Smooth muscle cell (in vitro differentiated cells): ENCODE data around the gene ALDH3A2. TPM values are rescaled to one million over a fixed set of nuclear protein-coding genes. Genes with fewer than 3 reads are reported as not detected.

ENCODE experiments used
- DNase-seq: peaks from one replicate; lab custom pipeline; 2025; ENCODE audit not compliant: unreplicated experiment; lab: John Stamatoyannopoulos, UW
- H2AFZ ChIP-seq: fragments of 200-600 bp; sonication (generic); 2 replicates; pipeline ENCODE4 v1.6.0; 2016; ENCODE audit warnings: antibody characterized with exemption, low read depth, mild to moderate bottlenecking
- H3F3A ChIP-seq: fragments of 200-600 bp; sonication (generic); 2 replicates; pipeline ENCODE4 v1.6.0; 2017; ENCODE audit warnings: antibody characterized with exemption, low read depth
- H3K27ac ChIP-seq: fragments of 200-600 bp; sonication (generic); 2 replicates; pipeline ENCODE4 v1.5.1; 2016; ENCODE audit warnings: low read depth, mild to moderate bottlenecking
- H3K27me3 ChIP-seq: fragments of 200-600 bp; sonication (generic); 2 replicates; pipeline ENCODE4 v1.6.1; 2016; ENCODE audit warnings: low read depth, mild to moderate bottlenecking
- H3K36me3 ChIP-seq: fragments of 200-600 bp; sonication (generic); 2 replicates; pipeline ENCODE4 v1.5.1; 2016; ENCODE audit warnings: low read depth
- H3K4me1 ChIP-seq: fragments of 200-600 bp; sonication (generic); 2 replicates; pipeline ENCODE4 v1.5.1; 2016; ENCODE audit warnings: low read depth
- H3K4me2 ChIP-seq: fragments of 200-600 bp; sonication (generic); 2 replicates; pipeline ENCODE4 v1.6.0; 2016; ENCODE audit warnings: mild to moderate bottlenecking
- H3K4me3 ChIP-seq: fragments of 200-600 bp; sonication (generic); 2 replicates; pipeline ENCODE4 v1.5.1; 2016; ENCODE audit warnings: mild to moderate bottlenecking
- H3K79me2 ChIP-seq: fragments of 200-600 bp; sonication (generic); 2 replicates; pipeline ENCODE4 v1.6.0; 2016; ENCODE audit warnings: low read depth, mild to moderate bottlenecking
- H3K9ac ChIP-seq: fragments of 200-600 bp; sonication (generic); 2 replicates; pipeline ENCODE4 v1.6.0; 2016; ENCODE audit warnings: low read depth
- H3K9me3 ChIP-seq: fragments of 200-600 bp; sonication (generic); replicated peaks from 2 replicates; pipeline ENCODE4 v1.5.1; 2016; ENCODE audit warnings: low read depth
- H4K20me1 ChIP-seq: fragments of 200-600 bp; sonication (generic); 2 replicates; pipeline ENCODE4 v1.6.0; 2016; ENCODE audit warnings: low read depth
- WGBS: methylation state at CpG from one replicate; pipeline ENCODE4 v1.1.7; 2016; ENCODE audit warnings: low lambda C conversion rate; 5-methylcytosine and 5-hydroxymethylcytosine counted together
- polyA plus RNA-seq: library from polyadenylated mRNA; unstranded; fragments of >200 nt; fragmentation: Nextera tagmentation; extraction: Ambion mirVana; gene quantifications from 2 replicates; pipeline ENCODE4 v1.2.1, GENCODE V29; 2016
- total RNA-seq: library from RNA; depleted of rRNA; stranded (reverse); fragments of >200 nt; gene quantifications from 2 replicates; pipeline ENCODE4 v1.2.3, GENCODE V29; 2014
- TF ChIP-seq, protein P1 (sequence below): fragments of 200-600 bp; sonication (generic); IDR thresholded peaks from 2 replicates; pipeline ENCODE4 v1.5.1; 2017; ENCODE audit warnings: borderline replicate concordance, mild to moderate bottlenecking, antibody characterized with exemption; ENCODE audit not compliant: insufficient read depth, poor library complexity, severe bottlenecking

Gene ALDH3A2
- total and polyA plus RNA-seq, 2 experiments from 2014 or later: 13.5 to 26.9 TPM

DNA sequence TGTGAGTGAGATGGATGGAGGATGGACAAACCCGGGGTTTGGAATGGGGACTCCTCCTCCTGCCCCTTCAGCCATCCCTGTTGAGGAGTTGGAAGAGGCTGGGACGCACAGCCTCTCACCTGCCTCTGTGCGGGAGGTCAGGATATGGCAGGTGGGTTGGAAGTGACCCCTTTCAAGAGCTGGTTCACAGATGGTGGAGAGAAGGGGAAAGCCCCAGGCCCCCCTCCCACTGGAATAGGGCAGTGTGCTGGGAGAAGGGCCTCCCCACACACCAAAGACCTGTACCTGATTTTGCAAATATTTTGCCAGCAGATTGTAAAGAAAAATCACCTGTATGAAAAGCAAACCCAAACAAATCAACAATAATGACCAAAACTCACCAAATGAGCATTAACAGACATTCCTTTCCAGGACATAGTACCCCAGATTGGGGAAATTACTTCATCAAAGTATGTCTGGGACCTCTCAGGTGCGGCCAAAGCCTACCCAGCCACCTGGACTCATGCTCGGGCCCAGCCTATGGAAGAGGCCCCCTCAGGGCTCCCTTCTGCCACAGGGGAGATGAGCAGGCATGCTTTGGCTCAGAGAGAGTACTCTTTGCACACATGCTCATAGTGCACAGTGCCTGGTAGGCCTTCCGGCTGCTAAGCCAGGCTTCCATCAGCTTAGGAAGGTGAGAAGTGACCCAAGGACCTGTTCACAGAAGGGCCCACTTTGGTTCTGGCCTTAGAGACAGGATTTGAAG, 60.1 kb downstream of the ALDH3A2 start:
- TF ChIP-seq, protein P1, sequence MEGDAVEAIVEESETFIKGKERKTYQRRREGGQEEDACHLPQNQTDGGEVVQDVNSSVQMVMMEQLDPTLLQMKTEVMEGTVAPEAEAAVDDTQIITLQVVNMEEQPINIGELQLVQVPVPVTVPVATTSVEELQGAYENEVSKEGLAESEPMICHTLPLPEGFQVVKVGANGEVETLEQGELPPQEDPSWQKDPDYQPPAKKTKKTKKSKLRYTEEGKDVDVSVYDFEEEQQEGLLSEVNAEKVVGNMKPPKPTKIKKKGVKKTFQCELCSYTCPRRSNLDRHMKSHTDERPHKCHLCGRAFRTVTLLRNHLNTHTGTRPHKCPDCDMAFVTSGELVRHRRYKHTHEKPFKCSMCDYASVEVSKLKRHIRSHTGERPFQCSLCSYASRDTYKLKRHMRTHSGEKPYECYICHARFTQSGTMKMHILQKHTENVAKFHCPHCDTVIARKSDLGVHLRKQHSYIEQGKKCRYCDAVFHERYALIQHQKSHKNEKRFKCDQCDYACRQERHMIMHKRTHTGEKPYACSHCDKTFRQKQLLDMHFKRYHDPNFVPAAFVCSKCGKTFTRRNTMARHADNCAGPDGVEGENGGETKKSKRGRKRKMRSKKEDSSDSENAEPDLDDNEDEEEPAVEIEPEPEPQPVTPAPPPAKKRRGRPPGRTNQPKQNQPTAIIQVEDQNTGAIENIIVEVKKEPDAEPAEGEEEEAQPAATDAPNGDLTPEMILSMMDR: no peak
- H3K4me1 ChIP-seq: peaks cover 31% of the 10 kb centered on the region
- H3K27me3 ChIP-seq: no peaks in the 10 kb centered on the region
- no peak overlapping the region for H3K27ac ChIP-seq
- H3K9me3 ChIP-seq: no peaks in the 10 kb centered on the region
- 93% methylated on average over 6 of the region's 6 CpGs for WGBS
- no peaks in the 10 kb centered on the region for H3K79me2 ChIP-seq
- no peaks in the 10 kb centered on the region for H4K20me1 ChIP-seq
- no peak overlapping the region for H2AFZ ChIP-seq
- no peaks in the 10 kb centered on the region for H3F3A ChIP-seq
- H3K4me2 ChIP-seq: no peak overlapping the region
- H3K4me3 ChIP-seq: no peak overlapping the region
- no peak overlapping the region for H3K9ac ChIP-seq
- no peaks in the 10 kb centered on the region for H3K36me3 ChIP-seq
- no peak for DNase-seq

DNA sequence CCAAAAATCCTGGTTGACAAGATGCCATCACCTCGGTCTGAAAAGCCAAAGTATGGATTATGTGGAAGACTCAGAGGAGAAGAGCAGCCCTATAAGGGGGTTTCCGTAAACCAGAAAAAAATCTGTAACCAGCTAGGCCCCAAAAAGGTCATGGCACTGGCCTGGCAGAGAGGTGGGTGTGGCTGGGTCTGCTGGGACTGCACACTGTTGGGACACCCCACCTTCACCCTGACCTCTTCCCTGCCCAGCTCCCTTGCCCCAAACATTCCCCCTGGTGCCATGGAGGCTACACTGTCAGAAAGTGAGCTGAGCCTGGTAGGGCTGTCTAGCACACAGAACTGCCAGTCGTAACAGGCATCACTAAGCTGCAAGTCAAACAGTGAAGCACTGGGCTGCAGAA, 61.3 kb downstream of the ALDH3A2 start:
- H3K4me1 ChIP-seq: peaks cover 18% of the 10 kb centered on the region
- DNase-seq: no peak
- no peaks in the 10 kb centered on the region for H3K9me3 ChIP-seq
- H3K4me2 ChIP-seq: no peak overlapping the region
- H3K9ac ChIP-seq: no peak overlapping the region
- no peaks in the 10 kb centered on the region for H3F3A ChIP-seq
- no peak overlapping the region for H3K4me3 ChIP-seq
- H3K27me3 ChIP-seq: no peaks in the 10 kb centered on the region
- no peak overlapping the region for H2AFZ ChIP-seq
- no peaks in the 10 kb centered on the region for H4K20me1 ChIP-seq
- no peak overlapping the region for H3K27ac ChIP-seq
- TF ChIP-seq, protein P1: no peak
- H3K79me2 ChIP-seq: no peaks in the 10 kb centered on the region
- no peaks in the 10 kb centered on the region for H3K36me3 ChIP-seq
- 87% methylated on average over 3 of the region's 3 CpGs for WGBS

DNA sequence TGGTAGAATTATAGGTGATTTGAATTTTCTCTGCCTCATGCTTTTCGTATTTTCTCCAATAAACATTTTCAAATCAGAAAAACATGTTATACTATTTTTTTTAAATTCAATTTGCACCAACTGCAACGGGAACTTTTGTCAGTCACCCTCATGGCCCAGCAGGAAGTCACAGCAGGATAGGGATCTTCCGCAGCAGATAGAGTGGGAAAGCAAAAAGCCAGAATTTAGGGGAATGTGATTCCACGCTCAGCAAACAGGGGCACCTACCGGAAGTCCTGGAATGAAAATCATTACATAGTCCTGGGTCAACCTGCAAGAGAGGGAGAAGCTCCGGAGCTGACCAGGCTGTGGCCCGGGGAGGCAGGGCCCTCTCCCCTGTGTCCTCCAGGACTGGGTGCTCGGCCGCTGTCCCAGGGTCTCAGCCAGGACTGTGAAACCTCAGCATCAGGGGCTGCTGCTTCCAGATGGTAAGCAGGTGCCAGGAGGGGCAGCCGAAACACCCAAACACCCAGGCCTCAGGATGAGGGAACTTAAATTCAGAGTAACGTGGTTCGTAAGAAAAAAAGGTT, 64.0 kb downstream of the ALDH3A2 start:
- DNase-seq: no peak
- H3K4me3 ChIP-seq: no peak overlapping the region
- H3K9me3 ChIP-seq: no peaks in the 10 kb centered on the region
- H3K27me3 ChIP-seq: no peaks in the 10 kb centered on the region
- H3K4me2 ChIP-seq: no peak overlapping the region
- H2AFZ ChIP-seq: no peak overlapping the region
- no peaks in the 10 kb centered on the region for H3K36me3 ChIP-seq
- H3K79me2 ChIP-seq: no peaks in the 10 kb centered on the region
- no peaks in the 10 kb centered on the region for H4K20me1 ChIP-seq
- TF ChIP-seq, protein P1: no peak
- 85% methylated on average over 12 of the region's 12 CpGs for WGBS
- peaks cover 5% of the 10 kb centered on the region for H3K4me1 ChIP-seq
- no peak overlapping the region for H3K27ac ChIP-seq
- H3F3A ChIP-seq: no peaks in the 10 kb centered on the region
- no peak overlapping the region for H3K9ac ChIP-seq

DNA sequence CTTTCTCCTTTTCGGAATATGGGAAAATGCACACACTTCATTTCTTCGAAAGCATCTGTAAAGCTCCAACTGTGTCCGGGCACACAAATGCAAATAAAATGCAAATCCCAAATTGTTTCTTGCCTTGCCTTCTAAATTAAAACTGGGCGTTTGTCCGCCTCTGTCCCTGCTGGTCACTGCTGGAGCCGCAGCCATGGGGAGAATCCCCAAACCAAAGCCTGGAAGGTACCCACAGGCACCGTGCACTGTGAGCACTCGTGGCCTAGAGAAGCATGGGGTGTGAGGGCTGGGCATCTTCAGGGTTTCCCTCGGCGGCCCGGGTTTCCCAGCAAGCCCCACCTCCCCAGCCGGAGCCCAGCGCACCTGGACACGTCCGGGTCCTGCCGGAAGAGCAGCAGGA, 64.9 kb downstream of the ALDH3A2 start:
- Histone ChIP-seq H3F3A (no peaks in the 10 kb centered on the region), H3K9me3 (no peaks in the 10 kb centered on the region), H3K79me2 (no peaks in the 10 kb centered on the region), H3K27ac (no peak overlapping the region), H3K4me3 (no peak overlapping the region), H3K9ac (no peak overlapping the region), H3K4me1 (peaks cover 5% of the 10 kb centered on the region), H3K27me3 (no peaks in the 10 kb centered on the region), H2AFZ (no peak overlapping the region), H4K20me1 (no peaks in the 10 kb centered on the region), H3K4me2 (no peak overlapping the region), H3K36me3 (no peaks in the 10 kb centered on the region)
- WGBS: 86% methylated on average over 16 of the region's 16 CpGs
- TF ChIP-seq, protein P1: no peak
- no peak for DNase-seq
